Testis (tissue), 3 donors: ENCODE measurements around the gene HSD17B8. TPM values are rescaled to one million over a fixed set of nuclear protein-coding genes. Genes with fewer than 3 reads are reported as not detected.

Experiments used
- DNase-seq: peaks from one replicate; pipeline ENCODE4 v3.0.0-alpha.2; 2019
- H3K27ac ChIP-seq, 2 donors: fragments of 200-600 bp; sonication (generic); one replicate each; pipeline ENCODE4 v1.5.1; 2019
- H3K27me3 ChIP-seq: fragments of 200-600 bp; sonication (generic); one replicate; pipeline ENCODE4 v1.5.1; 2019
- H3K36me3 ChIP-seq: fragments of 200-600 bp; sonication (generic); one replicate; pipeline ENCODE4 v1.5.1; 2017; ENCODE audit warnings: low read depth; ENCODE audit errors: missing control alignments
- H3K4me1 ChIP-seq: fragments of 200-600 bp; sonication (generic); one replicate; pipeline ENCODE4 v1.5.1; 2019
- H3K4me3 ChIP-seq, 2 donors: fragments of 200-600 bp; sonication (generic); one replicate each; pipeline ENCODE4 v1.5.1; 2017 to 2019
- H3K9me3 ChIP-seq: fragments of 200-600 bp; sonication (generic); one replicate; pipeline ENCODE4 v1.5.1; 2017
- CTCF ChIP-seq, 3 experiments: fragments of 450-650 bp in 2 of 3; fragments of 200-600 bp in 1 of 3; sonication (generic) in 1 of 3; IDR thresholded peaks; one replicate each; pipeline ENCODE4 v1.5.1; 2016 to 2019; ENCODE audit warnings: antibody characterized with exemption in 3 of 3, mild to moderate bottlenecking in 2 of 3, moderate library complexity in 1 of 3
- POLR2A ChIP-seq: fragments of 450-650 bp; IDR thresholded peaks from one replicate; pipeline ENCODE4 v1.6.1; 2017; ENCODE audit warnings: antibody characterized with exemption, mild to moderate bottlenecking, moderate library complexity
- WGBS, 2 donors: methylation state at CpG; one replicate each; pipeline ENCODE4 v1.1.5; 2018; 5-methylcytosine and 5-hydroxymethylcytosine counted together
- intact Hi-C: fragments of 100-400 bp; cut with DNase I; formaldehyde crosslinking; loops from one replicate; pipeline ENCODE4 v1.15.1; 2023; ENCODE audit warnings: low total_unique reads
- polyA plus RNA-seq: library from polyadenylated mRNA; stranded (reverse); fragments of 350-450 nt; fragmentation: Illumina TruSeq; extraction: RNeasy Lipid Tissue Mini Kit (QIAGEN cat#74804); gene quantifications from one replicate; pipeline ENCODE4 v1.2.3, GENCODE V29; 2014; ENCODE audit warnings: low read depth, low replicate concordance; ENCODE audit not compliant: insufficient read depth
- total RNA-seq, 2 donors: library from RNA; depleted of rRNA; stranded (reverse); fragments of >200 nt; gene quantifications; one replicate each; pipeline ENCODE4 v1.2.3, GENCODE V29; 2016

The HSD17B8 gene
- total and polyA plus RNA-seq, 3 donors from 2014 or later = 11.2 to 26.3 (median 25.4) TPM

DNA sequence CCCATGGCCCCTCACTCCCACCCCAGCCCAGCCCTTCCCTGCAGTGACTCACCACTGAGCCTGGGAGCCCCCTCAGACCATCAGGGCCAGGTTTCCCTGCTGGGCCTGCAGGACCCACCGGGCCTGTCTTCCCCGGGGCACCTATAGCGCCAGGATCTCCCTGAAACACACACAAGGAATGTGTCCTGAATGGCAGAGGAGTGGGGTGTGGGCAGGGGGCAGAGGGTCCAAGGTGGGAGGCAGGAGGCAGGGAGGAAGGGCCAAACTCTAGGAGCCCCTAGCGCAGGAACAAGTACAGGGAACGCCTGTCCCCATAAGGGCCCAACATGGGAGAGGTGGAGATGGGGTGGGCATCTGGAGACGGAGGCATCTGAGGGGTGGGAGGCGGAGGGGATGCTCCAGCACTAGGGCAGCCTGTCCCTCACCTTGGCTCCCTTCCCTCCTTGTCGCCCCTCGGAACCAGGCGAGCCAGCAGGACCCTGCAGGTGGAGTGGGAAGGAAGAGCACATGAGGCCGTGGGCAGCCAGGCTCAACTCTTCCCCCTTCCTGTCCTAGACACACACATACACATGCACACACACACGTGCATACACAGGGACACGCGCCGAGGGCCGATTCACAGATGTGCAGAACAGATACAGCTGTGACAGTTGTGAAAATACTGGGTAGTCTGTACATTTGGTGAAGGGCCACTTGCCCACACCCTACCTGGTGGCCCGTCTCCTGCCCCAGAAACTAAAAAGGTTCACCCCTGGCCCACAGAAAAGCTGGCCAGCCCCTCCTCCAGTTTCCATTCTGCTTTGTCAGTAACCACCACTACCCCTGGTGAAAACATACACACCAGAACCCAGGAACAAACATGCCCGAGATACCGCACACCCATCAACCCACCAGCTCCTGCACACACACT lies 36.8 kb upstream of the HSD17B8 start:
- H3K4me1 ChIP-seq = no peaks in the 10 kb centered on the region
- no peak for DNase-seq
- TF ChIP-seq POLR2A (no peak), CTCF (IDR thresholded peaks at IDR 0.05) (no peak)
- intact Hi-C loops = no loop called here
- H3K36me3 ChIP-seq = no peaks in the 10 kb centered on the region
- no peak overlapping the region for H3K27ac ChIP-seq
- no peak overlapping the region for H3K4me3 ChIP-seq
- no peaks in the 10 kb centered on the region for H3K9me3 ChIP-seq
- 87 to 93% methylated on average over 17 to 19 of the region's 19 CpGs for WGBS, 2 donors
- no peaks in the 10 kb centered on the region for H3K27me3 ChIP-seq

- H3K4me3 ChIP-seq = no peak overlapping the region
- TF ChIP-seq POLR2A (no peak), CTCF (IDR thresholded peaks at IDR 0.05) (no peak)
- 80 to 87% methylated on average over 6 of the region's 6 CpGs for WGBS, 2 donors
- no peak overlapping the region for H3K27ac ChIP-seq
- DNase-seq = no peak
- intact Hi-C loops = no loop called here
- H3K36me3 ChIP-seq = no peaks in the 10 kb centered on the region
- H3K27me3 ChIP-seq = no peaks in the 10 kb centered on the region
- H3K4me1 ChIP-seq = no peaks in the 10 kb centered on the region
- H3K9me3 ChIP-seq = no peaks in the 10 kb centered on the region
Observed at GRCh38 chr6:33168284-33168601, 36.2 kb upstream of the HSD17B8 start.

DNA sequence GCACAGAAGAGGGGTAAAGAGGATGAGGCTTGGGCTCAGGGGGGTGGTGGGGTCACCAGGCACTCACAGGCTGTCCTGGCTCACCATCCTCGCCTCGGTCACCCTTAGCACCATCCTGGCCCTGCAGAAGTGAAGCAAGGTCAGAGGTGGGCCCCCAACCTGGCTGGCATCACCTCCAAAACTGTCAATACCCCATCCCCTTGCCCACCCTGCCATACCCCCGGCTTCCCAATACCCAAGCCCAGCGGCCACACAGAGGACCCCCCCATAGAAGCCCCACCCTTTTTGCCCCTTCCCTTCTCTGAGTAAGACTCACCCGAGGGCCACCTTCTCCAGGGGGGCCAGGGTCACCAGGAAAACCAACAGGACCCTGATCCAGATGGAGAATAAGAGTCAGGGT lies 35.8 kb upstream of the HSD17B8 start:
- no peak for DNase-seq
- no peak for TF ChIP-seq POLR2A
- TF ChIP-seq CTCF (IDR thresholded peaks at IDR 0.05) = no peak
- H3K4me1 ChIP-seq = no peaks in the 10 kb centered on the region
- H3K36me3 ChIP-seq = no peaks in the 10 kb centered on the region
- H3K27me3 ChIP-seq = no peaks in the 10 kb centered on the region
- H3K9me3 ChIP-seq = no peaks in the 10 kb centered on the region
- WGBS, 2 donors = 83 to 86% methylated on average over 5 of the region's 5 CpGs
- H3K4me3 ChIP-seq = no peak overlapping the region
- intact Hi-C loops = no loop called here
- H3K27ac ChIP-seq = no peak overlapping the region

DNA sequence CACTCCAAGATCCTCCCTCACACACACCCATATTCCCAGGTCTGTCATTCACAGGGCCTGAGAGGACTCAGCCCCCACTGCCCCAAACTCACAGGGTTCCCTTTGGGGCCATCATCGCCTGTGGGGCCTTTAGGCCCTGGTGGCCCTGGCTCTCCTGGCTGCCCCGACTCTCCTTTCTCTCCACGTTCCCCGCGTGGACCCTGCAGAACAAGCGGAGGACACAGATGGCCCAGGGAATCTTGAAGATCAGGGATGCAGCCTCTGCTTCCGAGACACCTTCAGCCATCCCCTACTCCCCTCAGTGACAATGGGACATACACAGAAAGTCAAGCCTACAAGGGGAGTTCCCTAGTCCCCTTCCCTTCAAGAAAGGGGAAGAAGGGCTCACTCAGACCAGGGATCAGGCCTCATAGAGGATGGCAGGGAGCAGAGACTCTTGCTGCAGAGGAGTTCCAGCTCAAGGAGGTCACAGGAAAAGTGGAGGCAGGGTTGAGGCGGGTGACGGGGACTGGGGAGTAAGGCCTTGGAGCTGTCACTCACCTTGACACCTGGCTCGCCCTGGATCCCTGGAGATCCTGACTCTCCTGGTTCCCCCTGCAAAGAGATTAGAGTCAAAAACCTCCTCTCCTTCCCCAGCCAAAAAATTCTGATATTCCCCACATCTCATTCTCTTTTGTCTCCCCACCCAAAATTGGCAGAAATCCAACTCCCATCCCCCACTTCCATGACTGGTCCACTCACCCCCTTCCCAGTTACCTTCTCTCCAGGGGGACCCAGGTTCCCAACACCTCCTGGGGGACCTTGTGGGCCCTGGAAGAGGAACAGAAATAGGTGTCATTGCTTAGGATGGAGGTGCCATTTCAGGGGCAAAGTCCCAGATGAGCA lies 34.9 kb upstream of the HSD17B8 start:
- intact Hi-C loops = no loop called here
- TF ChIP-seq POLR2A = no peak
- TF ChIP-seq CTCF (IDR thresholded peaks at IDR 0.05) = no peak

More for the DNA sequence above, 34.9 kb upstream of the HSD17B8 start:
- WGBS, 2 donors = 95% methylated on average over 9 to 10 of the region's 10 CpGs
- DNase-seq = no peak
- H3K27me3 ChIP-seq = no peaks in the 10 kb centered on the region
- no peaks in the 10 kb centered on the region for H3K9me3 ChIP-seq
- H3K4me1 ChIP-seq = no peaks in the 10 kb centered on the region
- H3K36me3 ChIP-seq = no peaks in the 10 kb centered on the region
- no peak overlapping the region for H3K27ac ChIP-seq
- H3K4me3 ChIP-seq = no peak overlapping the region
